NCI-H345 treated with DMSO at 0.1 percent for 48 hours (cell line): Measurements from ENCODE around the gene IRX6.

Source experiments
- DNase-seq: peaks from one replicate; lab custom pipeline; 2025; ENCODE audit not compliant: unreplicated experiment; lab: John Stamatoyannopoulos, UW

IRX6 gene

GRCh38 chr16:55364811-55365210 lies 40.8 kb downstream of the IRX6 start:
- DNase-seq = no peak

GRCh38 chr16:55367301-55367811 lies 43.4 kb downstream of the IRX6 start:
- DNase-seq = no peak

GRCh38 chr16:55367866-55368603 lies 44.0 kb downstream of the IRX6 start:
- no peak for DNase-seq

- no peak for DNase-seq
These were observed 45.1 kb downstream of the IRX6 start for GRCh38 chr16:55369151-55369550.

GRCh38 chr16:55370762-55371482 lies 46.9 kb downstream of the IRX6 start:
- no peak for DNase-seq

GRCh38 chr16:55372792-55373488 lies 48.9 kb downstream of the IRX6 start:
- DNase-seq = no peak

- no peak for DNase-seq
These were observed 49.5 kb downstream of the IRX6 start for GRCh38 chr16:55373489-55373832.

GRCh38 chr16:55376045-55376444 lies 52.0 kb downstream of the IRX6 start:
- no peak for DNase-seq

- DNase-seq = no peak
These were observed 52.7 kb downstream of the IRX6 start for GRCh38 chr16:55376567-55377167.

- no peak for DNase-seq
These were observed 53.8 kb downstream of the IRX6 start for GRCh38 chr16:55377840-55378239.

GRCh38 chr16:55378616-55379015 lies 54.6 kb downstream of the IRX6 start:
- DNase-seq = no peak

- DNase-seq = no peak
These were observed 55.4 kb downstream of the IRX6 start for GRCh38 chr16:55379371-55379770.

GRCh38 chr16:55379876-55380390 lies 55.9 kb downstream of the IRX6 start:
- DNase-seq = no peak
